ENCODE data around the gene CTIF. TPM values are rescaled to one million over a fixed set of nuclear protein-coding genes. Genes with fewer than 3 reads are reported as not detected.

Gene CTIF
- total and polyA plus RNA-seq, 2 experiments from 2014 or later: 8.6 to 14.4 TPM

DNA sequence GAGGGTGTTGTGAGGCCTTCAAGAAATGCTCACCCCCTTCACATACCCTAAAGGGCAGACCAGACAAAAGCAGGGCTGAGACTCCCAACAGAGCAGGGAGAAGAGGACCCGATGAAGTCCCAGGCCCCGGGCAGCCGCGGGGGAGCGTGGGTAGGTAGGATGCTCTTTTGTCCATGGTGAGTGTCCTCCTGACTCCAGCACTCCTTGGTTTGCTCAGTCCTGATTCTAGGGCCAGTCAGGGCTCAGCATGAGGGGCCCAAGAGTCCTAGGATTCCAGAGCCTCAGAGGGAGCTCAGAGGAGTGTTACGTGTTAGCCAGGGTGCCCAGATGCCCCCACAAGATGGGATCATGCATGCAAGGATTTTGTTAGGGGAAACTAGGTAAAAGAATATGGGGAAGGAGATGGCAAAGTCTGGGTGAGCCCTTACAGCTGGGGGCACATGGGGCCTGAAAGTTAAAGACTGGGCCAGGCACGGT lies 347.1 kb downstream of the CTIF start:
- TF ChIP-seq, protein P1, sequence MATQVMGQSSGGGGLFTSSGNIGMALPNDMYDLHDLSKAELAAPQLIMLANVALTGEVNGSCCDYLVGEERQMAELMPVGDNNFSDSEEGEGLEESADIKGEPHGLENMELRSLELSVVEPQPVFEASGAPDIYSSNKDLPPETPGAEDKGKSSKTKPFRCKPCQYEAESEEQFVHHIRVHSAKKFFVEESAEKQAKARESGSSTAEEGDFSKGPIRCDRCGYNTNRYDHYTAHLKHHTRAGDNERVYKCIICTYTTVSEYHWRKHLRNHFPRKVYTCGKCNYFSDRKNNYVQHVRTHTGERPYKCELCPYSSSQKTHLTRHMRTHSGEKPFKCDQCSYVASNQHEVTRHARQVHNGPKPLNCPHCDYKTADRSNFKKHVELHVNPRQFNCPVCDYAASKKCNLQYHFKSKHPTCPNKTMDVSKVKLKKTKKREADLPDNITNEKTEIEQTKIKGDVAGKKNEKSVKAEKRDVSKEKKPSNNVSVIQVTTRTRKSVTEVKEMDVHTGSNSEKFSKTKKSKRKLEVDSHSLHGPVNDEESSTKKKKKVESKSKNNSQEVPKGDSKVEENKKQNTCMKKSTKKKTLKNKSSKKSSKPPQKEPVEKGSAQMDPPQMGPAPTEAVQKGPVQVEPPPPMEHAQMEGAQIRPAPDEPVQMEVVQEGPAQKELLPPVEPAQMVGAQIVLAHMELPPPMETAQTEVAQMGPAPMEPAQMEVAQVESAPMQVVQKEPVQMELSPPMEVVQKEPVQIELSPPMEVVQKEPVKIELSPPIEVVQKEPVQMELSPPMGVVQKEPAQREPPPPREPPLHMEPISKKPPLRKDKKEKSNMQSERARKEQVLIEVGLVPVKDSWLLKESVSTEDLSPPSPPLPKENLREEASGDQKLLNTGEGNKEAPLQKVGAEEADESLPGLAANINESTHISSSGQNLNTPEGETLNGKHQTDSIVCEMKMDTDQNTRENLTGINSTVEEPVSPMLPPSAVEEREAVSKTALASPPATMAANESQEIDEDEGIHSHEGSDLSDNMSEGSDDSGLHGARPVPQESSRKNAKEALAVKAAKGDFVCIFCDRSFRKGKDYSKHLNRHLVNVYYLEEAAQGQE (IDR thresholded peaks at IDR 0.05; ENCODE audit: unreplicated experiment): no peak
- TF ChIP-seq, protein P2, sequence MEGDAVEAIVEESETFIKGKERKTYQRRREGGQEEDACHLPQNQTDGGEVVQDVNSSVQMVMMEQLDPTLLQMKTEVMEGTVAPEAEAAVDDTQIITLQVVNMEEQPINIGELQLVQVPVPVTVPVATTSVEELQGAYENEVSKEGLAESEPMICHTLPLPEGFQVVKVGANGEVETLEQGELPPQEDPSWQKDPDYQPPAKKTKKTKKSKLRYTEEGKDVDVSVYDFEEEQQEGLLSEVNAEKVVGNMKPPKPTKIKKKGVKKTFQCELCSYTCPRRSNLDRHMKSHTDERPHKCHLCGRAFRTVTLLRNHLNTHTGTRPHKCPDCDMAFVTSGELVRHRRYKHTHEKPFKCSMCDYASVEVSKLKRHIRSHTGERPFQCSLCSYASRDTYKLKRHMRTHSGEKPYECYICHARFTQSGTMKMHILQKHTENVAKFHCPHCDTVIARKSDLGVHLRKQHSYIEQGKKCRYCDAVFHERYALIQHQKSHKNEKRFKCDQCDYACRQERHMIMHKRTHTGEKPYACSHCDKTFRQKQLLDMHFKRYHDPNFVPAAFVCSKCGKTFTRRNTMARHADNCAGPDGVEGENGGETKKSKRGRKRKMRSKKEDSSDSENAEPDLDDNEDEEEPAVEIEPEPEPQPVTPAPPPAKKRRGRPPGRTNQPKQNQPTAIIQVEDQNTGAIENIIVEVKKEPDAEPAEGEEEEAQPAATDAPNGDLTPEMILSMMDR (conservative IDR thresholded peaks at IDR 0.05; ENCODE audit: low read depth in 2 of 2): no peak
- no peak for TF ChIP-seq NANOG (IDR thresholded peaks at IDR 0.05; ENCODE audit: borderline replicate concordance)
- TF ChIP-seq, protein P3, sequence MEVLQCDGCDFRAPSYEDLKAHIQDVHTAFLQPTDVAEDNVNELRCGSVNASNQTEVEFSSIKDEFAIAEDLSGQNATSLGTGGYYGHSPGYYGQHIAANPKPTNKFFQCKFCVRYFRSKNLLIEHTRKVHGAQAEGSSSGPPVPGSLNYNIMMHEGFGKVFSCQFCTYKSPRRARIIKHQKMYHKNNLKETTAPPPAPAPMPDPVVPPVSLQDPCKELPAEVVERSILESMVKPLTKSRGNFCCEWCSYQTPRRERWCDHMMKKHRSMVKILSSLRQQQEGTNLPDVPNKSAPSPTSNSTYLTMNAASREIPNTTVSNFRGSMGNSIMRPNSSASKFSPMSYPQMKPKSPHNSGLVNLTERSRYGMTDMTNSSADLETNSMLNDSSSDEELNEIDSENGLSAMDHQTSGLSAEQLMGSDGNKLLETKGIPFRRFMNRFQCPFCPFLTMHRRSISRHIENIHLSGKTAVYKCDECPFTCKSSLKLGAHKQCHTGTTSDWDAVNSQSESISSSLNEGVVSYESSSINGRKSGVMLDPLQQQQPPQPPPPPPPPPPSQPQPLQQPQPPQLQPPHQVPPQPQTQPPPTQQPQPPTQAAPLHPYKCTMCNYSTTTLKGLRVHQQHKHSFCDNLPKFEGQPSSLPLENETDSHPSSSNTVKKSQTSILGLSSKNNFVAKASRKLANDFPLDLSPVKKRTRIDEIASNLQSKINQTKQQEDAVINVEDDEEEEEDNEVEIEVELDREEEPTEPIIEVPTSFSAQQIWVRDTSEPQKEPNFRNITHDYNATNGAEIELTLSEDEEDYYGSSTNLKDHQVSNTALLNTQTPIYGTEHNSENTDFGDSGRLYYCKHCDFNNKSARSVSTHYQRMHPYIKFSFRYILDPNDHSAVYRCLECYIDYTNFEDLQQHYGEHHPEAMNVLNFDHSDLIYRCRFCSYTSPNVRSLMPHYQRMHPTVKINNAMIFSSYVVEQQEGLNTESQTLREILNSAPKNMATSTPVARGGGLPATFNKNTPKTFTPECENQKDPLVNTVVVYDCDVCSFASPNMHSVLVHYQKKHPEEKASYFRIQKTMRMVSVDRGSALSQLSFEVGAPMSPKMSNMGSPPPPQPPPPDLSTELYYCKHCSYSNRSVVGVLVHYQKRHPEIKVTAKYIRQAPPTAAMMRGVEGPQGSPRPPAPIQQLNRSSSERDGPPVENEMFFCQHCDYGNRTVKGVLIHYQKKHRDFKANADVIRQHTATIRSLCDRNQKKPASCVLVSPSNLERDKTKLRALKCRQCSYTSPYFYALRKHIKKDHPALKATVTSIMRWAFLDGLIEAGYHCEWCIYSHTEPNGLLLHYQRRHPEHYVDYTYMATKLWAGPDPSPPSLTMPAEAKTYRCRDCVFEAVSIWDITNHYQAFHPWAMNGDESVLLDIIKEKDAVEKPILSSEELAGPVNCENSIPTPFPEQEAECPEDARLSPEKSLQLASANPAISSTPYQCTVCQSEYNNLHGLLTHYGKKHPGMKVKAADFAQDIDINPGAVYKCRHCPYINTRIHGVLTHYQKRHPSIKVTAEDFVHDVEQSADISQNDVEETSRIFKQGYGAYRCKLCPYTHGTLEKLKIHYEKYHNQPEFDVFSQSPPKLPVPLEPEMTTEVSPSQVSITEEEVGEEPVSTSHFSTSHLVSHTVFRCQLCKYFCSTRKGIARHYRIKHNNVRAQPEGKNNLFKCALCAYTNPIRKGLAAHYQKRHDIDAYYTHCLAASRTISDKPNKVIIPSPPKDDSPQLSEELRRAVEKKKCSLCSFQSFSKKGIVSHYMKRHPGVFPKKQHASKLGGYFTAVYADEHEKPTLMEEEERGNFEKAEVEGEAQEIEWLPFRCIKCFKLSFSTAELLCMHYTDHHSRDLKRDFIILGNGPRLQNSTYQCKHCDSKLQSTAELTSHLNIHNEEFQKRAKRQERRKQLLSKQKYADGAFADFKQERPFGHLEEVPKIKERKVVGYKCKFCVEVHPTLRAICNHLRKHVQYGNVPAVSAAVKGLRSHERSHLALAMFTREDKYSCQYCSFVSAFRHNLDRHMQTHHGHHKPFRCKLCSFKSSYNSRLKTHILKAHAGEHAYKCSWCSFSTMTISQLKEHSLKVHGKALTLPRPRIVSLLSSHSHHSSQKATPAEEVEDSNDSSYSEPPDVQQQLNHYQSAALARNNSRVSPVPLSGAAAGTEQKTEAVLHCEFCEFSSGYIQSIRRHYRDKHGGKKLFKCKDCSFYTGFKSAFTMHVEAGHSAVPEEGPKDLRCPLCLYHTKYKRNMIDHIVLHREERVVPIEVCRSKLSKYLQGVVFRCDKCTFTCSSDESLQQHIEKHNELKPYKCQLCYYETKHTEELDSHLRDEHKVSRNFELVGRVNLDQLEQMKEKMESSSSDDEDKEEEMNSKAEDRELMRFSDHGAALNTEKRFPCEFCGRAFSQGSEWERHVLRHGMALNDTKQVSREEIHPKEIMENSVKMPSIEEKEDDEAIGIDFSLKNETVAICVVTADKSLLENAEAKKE (CRISPR knock-in tag; IDR thresholded peaks at IDR 0.05): no peak
- TF ChIP-seq STAT1 (IDR thresholded peaks at IDR 0.05; ENCODE audit: unreplicated experiment): no peak
- TF ChIP-seq CREB1 (CRISPR knock-in tag; IDR thresholded peaks at IDR 0.05; ENCODE audit: low read depth): no peak
- TF ChIP-seq EZH2phosphoT487 (IDR thresholded peaks at IDR 0.05; ENCODE audit: unreplicated experiment): no peak
- no peak for TF ChIP-seq EZH2 (IDR thresholded peaks at IDR 0.05; ENCODE audit: low read depth, unreplicated experiment)
- TF ChIP-seq ZNF331 (CRISPR knock-in tag; IDR thresholded peaks at IDR 0.05; ENCODE audit: low read depth): no peak
- no peak for TF ChIP-seq JUNB (IDR thresholded peaks at IDR 0.05; ENCODE audit: unreplicated experiment)
- no peak for TF ChIP-seq ZNF114 (CRISPR knock-in tag; IDR thresholded peaks at IDR 0.05)
- H3K4me3 ChIP-seq: no peak overlapping the region
- H3K36me3 ChIP-seq (ENCODE audit: insufficient read depth): no peaks in the 10 kb centered on the region; the same call in 1 of the 2 replicates
- H3K4me1 Mint-ChIP-seq: peaks cover 27% of the 10 kb centered on the region
- no peak overlapping the region for H2AFZ ChIP-seq
- H3K9me3 Mint-ChIP-seq: peaks cover 2% of the 10 kb centered on the region; the same call in 1 of the 3 replicates
- H3K27me3 ChIP-seq (ENCODE audit: insufficient read depth): no peaks in the 10 kb centered on the region
- no peak overlapping the region for H3K4me2 ChIP-seq
- H3F3A ChIP-seq (replicated peaks; ENCODE audit: low read depth): no peaks in the 10 kb centered on the region
- H3K27me3 Mint-ChIP-seq (ENCODE audit: insufficient read depth, low read depth, poor library complexity): peaks cover 12% of the 10 kb centered on the region
- no peak overlapping the region for H3K27ac ChIP-seq (ENCODE audit: low read depth)
- no peaks in the 10 kb centered on the region for H3K9me2 ChIP-seq (ENCODE audit: insufficient read depth)
- H3K27ac Mint-ChIP-seq: no peak overlapping the region
- no peaks in the 10 kb centered on the region; the same call in 2 of the 3 replicates for H3K36me3 Mint-ChIP-seq (ENCODE audit: low read depth)
- H4K20me1 ChIP-seq (replicated peaks; ENCODE audit: insufficient read depth): no peaks in the 10 kb centered on the region
- DNase-seq (ENCODE audit: low spot score): no peak
- ATAC-seq: no peak
- no peak overlapping the region for H3K4me3 Mint-ChIP-seq
- no peaks in the 10 kb centered on the region for H3K79me2 ChIP-seq (replicated peaks; ENCODE audit: insufficient read depth)
- H3K4me1 ChIP-seq (ENCODE audit: insufficient read depth): peaks cover 11% of the 10 kb centered on the region
